Non-pigmented ciliary epithelial cell (primary cell): ENCODE data around the gene KCNN4.
"Not testable (repeated sequence)": the region's sequence is repeated elsewhere in the genome, so short reads cannot be mapped to it uniquely, and the experiment has no call there.

Experiments
- DNase-seq: peaks from one replicate; pipeline ENCODE4 v3.0.0-alpha.2; 2010; ENCODE audit warnings: low read depth

KCNN4 gene

DNA sequence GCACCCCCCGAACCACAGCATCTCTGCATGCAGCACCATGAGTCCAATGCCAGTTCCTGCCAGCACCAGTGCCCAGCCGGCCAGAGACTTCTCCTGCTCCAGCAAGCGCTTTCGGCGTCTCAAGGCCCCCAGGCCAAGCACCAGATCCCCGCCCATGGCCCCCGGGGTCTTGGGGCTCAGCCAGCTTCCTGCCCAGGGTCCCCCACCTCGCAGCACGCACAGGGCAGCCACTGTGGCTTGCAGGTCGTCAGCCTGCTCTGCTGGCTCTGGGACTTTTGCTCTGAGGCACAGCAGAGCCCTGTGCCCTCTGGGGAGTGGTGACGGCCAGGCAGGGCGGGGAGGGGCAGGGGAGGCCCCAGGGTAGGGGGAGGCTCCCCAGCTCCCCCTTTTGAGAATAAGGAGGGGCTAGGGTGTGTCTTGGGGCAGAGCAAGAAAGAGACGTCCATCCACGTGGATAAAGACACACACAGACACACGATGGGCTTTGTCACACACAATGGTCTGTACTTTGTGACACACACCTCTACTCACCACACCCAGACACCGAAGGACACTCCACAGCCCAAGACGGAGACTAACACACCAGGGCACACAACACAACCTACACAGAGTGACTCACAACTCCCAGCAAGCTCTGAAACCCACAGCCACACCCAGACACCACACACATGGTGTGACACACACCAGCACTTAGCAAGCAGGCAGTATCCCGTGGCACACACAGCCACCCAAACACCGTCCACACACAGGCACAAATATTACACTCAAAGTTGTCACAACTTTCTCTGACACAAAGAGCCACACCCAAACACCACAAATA is at the start of gene KCNN4:
Gene KCNN4, minus strand, starts transcription at position 268 of the 820 bp plus-strand sequence. Its CDS starts 112 bp downstream, at position 156.
- no peak for DNase-seq

DNA sequence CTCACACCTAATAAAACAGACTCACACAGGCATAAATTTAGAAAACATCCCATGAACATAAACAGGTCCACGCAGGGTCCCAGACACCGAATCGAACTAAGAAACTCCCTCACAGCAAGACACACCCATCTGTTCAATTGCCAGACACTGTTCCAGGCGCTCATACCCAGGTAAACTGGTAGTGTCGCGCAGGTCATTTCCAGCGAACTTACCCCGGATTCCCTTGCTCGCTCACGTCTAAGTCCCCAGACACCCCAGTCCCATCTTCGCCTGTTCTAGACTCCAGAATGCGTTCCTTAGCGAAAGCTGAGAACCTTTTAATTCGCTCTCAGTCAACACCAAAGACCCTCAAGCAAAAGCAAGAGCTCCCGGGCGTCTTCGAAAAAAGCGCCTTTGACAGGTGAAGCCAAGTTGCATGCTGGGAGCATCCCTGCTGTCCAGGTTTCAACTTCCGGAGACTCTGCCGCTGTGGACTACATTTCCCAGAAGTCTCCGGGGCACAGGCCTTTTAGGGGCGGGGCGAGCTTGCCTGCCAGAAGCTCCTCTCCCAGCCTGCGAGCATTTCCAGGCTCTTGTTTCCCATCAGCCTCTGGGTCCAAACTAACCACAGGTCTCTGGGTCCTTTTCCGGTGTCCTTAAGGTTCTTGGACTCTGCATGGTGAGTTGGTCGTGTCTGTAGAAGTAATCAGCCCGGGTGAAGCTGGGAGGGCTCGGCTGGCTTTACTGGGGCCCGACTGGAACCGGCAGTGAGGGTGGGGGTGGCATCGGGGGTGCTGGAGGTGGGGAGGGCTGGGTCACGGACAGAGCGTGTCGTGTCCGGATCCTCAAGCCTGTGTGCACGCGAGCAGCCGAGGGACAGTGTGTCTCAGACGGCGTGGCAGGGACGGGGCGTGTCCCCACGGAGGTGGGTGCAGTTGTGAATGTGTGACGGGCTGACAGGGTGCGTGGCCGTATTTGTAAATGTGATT is 46.3 kb upstream of the KCNN4 start, which contains the start of gene ZNF283:
Gene ZNF283, plus strand, starts transcription at position 535 of the 968 bp plus-strand sequence. CDS start 6,184 bp downstream, outside the sequence.
- peak; percentile 74 for DNase-seq

DNA sequence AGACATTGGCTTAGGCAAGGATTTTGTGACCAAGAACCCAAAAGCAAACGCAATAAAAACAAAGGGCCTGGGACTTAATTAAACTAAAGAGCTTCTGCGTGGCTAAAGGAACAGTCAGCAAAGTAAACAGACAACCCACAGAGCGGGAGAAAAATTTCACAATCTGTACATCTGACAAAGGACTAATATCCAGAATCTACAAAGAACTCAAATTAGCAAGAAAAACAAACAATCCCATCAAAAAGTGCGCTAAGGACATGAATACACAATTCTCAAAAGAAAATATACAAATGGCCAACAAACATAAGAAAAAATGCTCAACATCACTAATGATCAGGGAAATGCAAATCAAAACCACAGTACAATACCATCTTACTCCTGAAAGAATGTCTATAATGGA is 43.8 kb upstream of the KCNN4 start:
- not testable (repeated sequence) for DNase-seq

DNA sequence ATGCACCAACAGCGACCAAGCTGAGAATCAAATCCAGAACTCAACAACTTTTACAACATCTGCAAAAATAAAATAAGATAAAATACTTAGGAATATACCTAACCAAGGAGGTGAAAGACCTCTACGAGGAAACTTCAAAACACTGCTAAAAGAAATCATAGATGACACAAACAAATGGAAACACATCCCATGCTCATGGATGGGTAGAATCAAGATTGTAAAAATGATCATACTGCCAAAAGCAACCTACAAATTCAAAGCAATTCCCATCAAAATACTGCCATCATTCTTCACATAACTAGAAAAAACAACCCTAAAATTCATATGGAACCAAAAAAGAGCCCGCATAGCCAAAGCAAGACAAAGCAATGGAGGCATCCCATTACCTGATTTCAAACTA is 43.1 kb upstream of the KCNN4 start:
- not testable (repeated sequence) for DNase-seq

DNA sequence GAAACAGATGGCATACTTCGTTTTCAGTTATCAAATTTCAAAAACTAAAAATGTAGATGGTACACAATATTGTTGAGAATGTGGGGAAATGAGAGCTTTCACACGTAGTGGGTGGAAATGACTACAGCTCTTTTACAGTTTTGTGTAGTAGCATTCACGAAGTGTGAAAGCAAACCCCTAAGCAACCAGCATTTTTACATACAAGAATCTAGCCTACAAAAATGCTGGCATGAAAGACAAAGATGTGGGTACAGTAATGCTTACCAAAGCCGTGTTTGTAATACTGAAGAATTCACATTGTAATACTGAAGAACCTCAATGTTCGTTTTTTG is 40.1 kb upstream of the KCNN4 start:
- no peak for DNase-seq

DNA sequence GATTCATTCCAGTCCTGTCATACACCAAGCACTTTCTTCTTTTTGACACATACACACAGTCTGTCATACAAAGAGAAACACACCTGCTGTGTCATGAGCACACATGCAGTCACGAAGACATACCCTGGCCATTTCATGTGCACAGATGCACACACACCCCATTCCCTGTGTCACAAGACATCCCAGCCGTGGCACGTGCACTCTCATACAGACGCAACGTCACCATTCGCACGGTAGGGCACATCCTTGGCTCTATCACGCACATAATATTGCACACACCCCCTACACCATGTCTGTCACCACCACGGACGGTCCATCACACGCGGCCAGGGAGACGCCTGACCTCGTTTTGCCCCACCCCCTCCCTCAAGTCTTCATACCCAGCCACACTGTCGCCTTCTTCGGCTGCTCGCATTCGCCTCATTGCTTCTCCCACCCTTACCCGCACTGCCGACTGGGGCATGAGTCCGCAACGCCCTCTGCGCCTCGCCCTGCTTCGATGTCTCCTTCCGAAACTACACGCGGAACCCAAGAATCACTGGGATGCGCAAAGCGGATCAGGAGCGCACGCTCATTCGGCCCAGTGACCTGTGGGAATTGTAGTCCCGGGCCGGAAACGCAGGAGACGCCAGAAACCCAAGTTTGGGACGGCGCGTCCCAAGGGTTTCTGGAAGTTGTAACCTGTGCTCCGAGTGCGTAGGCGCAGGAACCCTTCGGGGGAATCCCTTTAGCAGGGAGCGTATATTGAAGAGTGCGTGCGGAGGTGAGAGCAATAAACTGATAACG is 39.5 kb upstream of the KCNN4 start:
- peak; percentile 5 for DNase-seq

DNA sequence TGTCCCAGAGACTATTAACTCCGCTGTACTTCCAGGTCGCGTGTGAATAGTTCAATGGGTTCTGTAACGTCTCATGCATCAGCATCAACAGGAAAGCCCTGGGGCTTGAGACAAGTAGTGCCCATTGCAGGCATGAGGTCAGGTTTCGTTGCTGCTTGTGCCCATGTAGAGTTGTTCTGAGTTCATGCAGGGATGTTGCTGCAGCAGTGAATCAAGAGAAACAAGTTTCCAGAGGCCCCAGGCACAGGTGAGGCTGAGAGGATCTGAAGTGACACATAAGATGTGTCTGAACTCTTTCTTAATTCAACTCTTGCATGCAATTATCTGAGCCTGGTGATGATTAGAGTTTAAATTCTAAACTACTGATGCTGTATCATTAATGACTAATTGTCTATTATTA is 37.7 kb upstream of the KCNN4 start:
- DNase-seq = no peak

DNA sequence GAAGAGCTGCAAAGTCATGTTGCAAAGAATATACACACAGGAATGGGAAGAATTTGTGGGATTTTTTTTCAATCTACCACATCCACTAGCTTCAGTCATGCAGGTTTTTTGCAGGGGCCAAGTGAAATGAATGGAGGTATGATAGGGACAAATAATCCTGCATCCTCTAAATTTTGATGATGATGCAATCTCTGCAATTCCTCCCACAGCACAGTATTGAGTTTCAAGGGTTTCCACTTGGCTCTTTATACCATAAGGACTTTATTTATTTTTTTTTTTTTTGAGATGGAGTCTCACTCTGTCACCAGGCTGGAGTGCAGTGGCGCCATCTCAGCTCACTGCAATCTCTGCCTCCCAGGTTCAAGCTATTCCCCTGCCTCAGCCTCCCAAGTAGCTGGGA is 36.7 kb upstream of the KCNN4 start:
- DNase-seq = not testable (repeated sequence)

DNA sequence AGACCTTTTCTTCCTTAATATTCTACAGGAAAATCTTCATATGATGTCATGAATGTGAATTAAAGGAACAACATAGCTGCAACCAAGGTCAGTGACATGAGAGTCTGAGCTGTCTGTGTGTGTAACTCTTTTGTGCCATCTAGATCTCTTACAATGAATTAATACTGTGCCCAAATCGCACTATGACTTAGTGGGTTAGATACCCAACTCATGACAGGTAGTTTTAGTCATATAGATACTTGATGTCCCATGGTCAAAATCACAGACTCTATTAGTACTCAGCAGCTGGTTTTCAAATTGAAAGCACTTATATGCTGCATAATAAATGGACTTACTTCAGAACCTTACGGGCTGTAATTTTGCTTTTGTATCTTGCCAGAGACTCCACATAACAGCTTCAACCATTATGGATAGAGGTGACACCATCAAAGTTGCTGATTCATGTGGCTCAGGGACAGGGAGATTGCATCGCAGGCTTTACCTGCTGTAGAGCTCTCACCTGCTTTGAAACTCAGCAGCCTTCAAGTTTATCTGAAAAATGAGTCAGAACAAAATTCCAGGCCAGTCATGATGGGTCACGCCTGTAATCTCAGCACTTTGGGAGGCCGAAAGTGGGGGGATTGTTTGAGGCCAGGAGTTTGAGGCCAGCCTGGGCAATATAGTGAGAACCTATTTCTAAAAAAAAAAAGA is 34.0 kb upstream of the KCNN4 start:
- no peak for DNase-seq

DNA sequence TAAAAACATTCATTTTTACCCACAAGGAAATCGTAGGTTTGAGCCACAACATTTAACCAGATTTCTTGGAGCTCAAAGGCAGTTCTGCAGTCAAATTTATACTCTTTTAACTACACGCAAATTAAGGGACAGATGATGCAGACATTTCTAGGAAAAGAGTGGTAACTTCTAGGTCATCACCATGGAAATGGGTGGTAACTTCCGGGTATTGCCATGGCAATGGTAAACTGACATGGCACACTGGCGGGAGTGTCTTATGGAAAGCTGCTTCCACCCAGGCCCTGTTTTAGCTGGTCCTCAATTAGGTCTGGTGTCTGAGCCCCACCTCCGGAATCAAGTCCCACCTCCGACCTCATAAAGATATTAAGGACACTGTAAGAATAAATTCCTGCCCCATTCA is 31.9 kb upstream of the KCNN4 start:
- no peak for DNase-seq

DNA sequence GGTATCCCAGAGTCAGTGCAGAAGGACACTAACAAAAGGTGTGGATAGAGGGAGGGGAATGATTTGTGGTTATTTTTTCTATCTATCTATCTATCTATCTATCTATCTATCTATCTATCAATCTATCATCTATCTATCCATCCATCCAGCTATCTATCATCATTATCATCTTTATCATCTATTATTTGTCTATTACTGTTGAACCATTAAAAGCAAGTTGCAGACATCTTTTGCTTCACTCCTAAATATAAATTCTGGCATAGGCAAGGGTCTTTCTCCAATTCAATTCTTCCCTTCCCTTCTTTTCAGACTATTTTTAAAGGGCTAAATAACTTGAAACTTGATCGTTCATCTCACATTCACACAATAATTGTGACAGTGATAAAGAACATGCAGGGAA is 31.5 kb upstream of the KCNN4 start:
- DNase-seq = no peak

DNA sequence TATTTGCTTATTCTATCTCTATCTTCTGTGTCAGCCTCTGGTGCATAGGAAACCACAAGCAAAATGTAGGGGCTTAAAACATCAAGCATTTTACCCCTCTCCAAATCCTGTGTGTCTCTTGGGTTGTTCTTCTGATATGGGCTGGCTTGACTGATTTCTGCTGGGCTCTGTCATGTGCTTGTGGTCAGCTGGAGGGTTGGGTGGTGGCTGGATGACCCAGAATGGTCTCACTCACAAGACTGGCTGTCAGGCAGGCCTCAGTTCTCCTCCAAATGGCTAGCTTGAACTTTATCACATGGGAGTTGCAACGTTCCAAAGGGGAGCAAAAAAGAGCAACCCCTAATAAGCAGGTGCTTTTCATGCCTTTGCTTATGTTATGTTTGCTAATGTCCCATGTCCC is 31.1 kb upstream of the KCNN4 start:
- DNase-seq = no peak

DNA sequence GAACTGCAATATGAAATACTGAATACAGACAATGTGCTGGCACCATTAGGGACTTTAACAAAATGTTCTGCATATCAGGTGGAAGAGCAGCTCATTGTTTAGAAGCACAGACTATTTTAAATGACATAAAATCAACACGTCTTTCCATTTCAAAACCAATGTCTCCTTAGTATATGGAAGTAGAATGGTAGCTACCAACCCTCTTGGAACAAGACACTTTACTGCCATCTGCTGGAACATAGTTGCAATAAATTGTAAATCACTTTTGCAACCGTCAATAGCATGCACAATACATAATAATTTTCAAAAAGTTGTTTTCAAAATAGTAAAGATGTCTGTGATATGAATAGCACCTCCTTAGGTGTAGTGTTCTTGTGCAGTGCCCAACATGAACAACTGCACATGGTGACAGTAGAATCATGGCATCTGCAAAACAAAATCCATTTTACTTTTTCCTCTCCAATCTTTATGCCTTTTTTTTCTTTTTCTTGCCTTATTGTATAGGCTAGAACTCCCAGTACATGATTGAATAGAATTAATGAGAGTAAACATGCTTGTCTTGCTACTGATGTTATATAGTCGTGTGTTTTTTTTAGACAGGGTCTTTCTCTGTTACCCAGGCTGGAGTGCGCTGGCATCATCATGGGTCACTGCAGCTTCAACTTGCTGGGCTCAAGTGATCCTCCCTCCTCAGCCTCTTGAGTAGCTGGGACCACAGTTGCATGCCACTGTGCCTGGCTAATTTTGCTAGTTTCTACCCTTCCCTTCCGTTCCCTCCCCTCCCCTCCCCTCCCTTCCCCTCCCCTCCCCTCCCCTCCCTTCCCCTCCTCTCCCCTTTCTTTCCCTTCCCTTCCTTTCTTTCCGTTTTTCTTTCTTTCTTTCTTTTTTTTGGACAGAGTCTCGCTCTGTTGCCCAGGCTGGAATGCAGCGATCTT is 29.3 kb upstream of the KCNN4 start:
- peak; percentile 32 for DNase-seq

DNA sequence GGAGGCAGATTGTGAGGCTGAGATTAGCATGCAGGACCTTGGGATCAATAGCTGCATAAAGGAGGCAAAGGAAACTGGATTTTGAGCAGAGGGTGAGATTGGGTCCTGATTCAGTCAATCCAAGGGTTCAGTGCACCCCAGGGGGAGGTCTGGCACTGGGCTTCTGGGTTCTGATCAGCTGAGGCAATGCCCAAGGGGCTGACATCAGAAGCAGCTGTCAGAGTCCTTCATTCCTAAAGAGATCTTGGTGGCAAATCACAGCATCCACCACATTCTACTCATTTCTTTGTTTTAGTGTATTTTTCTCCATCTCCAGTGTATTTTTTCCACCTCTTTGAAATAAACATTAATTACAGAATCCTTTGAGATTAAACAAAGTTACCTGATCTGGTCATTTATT is 26.9 kb upstream of the KCNN4 start:
- no peak for DNase-seq

DNA sequence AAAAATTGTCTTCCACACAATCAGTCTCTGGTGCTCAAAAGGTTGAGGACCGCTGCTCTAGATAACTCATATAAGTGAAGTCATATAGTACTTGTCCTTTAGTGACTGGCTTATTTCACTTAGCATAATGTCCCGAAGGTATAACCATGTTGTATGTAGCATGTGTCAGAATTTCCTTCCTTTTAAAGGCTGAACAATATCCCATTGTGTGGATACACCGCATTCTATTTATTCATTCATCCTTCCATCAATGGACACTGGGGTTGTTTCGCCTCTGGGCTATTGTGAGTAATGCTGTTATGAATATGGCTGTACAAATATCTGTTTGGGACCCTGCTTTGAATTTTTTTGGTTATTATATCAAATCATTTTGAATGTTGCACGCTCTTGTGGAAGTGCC is 26.1 kb upstream of the KCNN4 start:
- no peak for DNase-seq

DNA sequence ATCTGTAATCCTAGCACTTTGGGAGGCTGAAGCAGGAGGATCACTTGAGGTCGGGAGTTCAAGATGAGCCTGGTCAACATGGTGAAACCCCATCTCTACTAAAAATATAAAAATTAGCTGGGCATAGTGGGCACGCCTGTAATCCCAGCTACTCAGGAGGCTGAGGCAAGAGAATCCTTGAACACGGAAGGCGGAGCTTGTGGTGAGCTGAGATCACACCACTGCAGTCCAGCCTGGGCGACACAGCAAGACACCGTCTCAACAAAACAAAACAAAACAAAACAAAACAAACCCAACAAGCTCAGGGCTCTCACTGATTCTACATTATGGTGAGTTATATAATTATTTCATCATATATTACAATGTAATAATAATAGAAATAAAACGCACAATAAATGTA is 25.6 kb upstream of the KCNN4 start:
- not testable (repeated sequence) for DNase-seq

DNA sequence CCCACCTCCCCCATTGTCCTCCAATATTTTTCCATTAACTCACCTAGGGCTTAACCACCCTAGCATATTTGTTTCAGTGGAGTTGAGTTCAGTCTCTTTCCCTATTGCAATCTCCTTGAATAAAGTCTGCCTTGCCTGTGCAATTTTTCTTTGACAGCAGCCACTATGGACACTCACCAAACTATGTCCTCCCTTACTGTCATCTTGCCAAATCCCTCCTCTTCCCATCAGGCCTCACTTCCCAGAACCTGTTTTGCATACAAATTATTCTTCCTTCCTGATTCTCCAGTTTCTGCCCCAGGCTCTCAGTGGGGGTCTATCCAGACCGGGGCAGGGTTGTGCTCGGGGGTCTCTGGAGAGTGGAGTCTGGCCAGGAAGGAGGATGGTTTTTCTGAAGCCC is 23.7 kb upstream of the KCNN4 start:
- DNase-seq = no peak

DNA sequence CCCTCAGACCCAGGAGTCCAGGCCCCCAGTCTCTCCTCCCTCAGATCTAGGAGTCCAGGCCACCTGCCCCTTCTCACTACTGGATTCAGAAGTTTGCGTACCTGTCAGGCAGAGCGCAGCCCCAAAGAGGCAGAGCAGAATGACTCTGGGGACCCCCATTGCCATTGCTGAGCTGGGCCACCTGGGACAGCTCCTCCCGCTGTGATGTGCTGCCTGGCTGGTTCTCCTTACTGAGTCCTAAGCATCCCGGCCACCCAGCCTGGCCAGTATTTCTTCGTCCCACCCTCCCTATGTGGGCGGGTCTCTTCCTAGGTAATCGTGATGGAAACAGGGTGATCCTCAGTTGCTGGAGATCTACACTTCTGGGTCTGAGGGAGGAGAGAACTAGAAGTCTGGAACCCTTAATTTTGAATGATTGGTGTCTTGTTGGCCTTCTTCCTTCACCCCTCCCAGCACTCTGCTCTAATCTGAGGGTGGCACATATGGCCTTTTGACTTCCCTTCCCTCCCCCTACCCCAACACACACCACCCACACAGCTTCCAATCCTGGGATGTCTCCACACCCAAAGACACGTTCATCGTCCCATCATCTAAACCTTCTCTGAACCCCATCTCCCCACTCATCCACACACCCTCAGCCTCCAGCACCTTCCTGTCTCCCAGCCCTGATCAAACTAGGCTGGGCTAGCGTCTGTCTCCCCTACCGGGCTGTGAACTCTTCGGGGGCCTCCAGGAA is 21.6 kb upstream of the KCNN4 start, which contains the start of gene LYPD5:
Gene LYPD5, minus strand, starts transcription at position 232 of the 736 bp plus-strand sequence. Its CDS starts 67 bp downstream, at position 165.
- no peak for DNase-seq

DNA sequence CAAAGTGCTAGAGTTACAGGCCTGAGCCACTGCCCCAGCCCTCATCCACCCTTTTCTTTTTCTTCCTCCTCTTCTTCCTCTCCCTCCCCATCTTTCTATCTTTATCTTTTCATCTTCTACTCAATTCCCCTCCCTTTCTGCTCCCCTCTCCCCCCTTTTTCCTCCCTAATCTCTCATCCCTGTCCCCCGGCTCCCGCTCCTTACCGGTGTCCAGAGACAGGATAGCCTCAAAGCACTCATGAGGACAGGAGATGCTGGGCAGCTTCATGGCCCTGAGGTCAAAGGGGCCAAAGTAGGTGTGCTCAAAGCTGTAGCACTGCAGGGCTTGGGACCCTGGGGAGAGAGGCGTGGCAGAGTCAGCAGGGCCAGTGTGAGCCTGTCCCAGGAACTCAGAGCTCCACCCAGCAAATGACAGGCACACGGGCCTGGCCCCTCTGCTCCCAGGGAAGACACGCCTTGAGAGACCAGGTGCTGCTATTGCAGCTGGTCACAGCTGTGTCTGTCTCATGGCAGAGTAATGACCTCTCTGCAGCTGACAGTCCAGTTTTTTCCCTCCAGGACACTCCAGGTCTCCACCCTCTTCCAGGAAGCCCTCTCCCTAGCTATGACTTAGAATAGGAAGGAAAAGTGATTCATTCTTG is 18.8 kb upstream of the KCNN4 start:
- no peak for DNase-seq
